Measurements from ENCODE around the gene DNPH1.

DNPH1 gene

DNA sequence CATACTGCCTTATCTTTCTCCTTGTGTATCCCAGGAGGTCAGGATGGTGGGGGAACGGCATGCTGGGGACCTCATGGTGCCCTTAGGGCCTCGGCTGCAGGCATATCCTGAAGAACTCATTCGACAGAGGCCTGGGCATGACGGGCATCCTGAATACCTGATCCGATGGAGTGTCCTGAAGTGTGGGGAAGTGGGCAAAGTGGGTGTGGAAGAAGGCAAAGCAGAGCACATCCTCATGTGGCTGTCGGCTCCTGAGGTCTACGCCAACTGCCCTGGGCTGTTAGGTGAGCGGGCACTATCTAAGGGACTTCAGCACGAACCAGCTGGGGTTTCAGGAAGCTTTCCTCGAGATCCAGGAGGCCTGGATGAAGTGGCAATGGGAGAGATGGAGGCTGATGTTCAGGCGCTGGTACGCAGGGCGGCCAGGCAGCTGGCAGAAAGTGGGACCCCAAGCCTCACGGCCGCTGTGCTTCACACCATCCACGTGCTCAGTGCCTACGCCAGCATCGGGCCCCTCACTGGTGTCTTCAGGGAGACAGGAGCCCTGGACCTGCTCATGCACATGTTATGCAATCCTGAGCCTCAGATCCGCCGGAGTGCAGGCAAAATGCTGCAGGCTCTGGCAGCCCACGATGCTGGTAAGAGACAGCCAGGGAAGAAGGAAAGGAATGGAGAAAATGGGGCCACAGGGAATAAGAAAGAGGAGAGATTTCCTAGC lies 44.9 kb downstream of the DNPH1 start:
- no peaks in the 10 kb centered on the region for H3K27me3 ChIP-seq (ENCODE audit: control insufficient read depth, insufficient read depth, low read length)
- no peak overlapping the region for H3K4me3 ChIP-seq (ENCODE audit: low read length)
- H3K4me1 ChIP-seq (ENCODE audit: control insufficient read depth, low read depth, low read length), result peaks cover 6% of the 10 kb centered on the region
- no peaks in the 10 kb centered on the region for H3K9me3 ChIP-seq (ENCODE audit: control insufficient read depth, low read depth, low read length)
- H3K27ac ChIP-seq (ENCODE audit: low read length), result no peak overlapping the region
- no peaks in the 10 kb centered on the region for H3K36me3 ChIP-seq (ENCODE audit: control insufficient read depth, low read depth, low read length)
- no peak overlapping the region for H3K9ac ChIP-seq (ENCODE audit: low read length)

DNA sequence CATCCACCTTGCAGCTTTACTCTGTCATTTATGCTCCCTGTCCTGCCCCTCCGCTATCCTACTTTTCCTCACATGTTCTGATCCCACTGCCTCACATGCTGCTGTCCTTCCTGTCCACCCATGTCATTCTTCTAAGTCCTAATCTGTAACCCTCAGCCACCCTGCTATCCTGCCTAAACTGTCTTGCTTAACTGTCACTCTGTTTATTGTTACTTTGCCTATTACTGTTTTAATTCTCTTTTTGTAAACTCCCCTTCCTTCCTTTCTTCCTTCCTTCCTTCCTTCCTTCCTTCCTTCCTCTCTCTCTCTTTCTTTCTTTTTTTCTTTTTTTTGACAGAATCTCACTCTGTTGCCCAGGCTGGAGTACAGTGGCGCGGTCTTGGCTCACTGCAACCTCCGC lies 45.8 kb downstream of the DNPH1 start:
- Histone ChIP-seq H3K4me3 (ENCODE audit: low read length) (no peak overlapping the region), H3K36me3 (ENCODE audit: control insufficient read depth, low read depth, low read length) (peaks cover 6% of the 10 kb centered on the region), H3K27ac (ENCODE audit: low read length) (no peak overlapping the region), H3K4me1 (ENCODE audit: control insufficient read depth, low read depth, low read length) (peaks cover 6% of the 10 kb centered on the region), H3K27me3 (ENCODE audit: control insufficient read depth, insufficient read depth, low read length) (no peaks in the 10 kb centered on the region), H3K9me3 (ENCODE audit: control insufficient read depth, low read depth, low read length) (no peaks in the 10 kb centered on the region), H3K9ac (ENCODE audit: low read length) (no peak overlapping the region)

DNA sequence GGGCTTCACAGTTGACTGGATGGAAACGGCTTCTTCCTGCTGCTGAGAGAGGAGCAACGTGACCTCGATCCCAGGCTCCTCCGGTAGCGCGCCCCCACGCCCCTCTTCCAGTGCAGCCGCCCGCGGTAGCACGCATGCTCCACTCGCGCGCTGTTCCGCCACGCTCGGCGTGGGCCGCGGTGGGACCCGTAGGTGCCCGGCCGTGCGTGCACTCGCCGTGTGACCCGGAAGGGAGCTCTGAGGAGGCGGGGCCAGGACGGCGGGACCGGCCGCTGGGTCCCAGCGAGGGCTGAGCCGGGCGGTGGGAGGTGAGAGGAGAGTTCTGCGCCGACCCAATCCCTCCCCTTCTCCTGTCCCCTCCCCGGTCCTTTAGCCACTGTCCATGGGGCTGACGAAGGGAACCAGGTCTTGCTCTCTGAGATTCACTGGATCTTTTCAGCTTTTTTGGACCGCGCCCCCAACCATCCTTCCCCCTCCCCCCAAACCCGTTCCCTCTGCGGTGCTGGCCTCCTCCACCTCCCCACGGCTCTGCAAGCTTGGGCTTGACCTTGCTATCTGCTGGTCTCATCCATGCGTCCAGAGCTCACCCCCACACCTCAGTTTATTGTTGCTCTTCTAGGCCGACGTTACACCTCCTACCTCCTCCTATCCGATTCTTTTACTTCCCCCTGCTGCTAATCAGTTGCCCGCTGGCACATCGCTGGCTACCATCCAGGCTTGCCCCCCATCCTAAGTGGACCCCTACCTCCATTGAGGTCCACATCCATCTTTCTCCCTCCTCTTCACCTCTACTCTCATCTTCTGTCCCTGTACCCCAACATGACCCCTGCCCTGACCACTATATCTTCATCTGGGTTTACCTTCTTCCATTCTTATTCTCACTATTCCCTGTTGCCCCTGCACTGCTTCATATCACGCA lies 47.1 kb downstream of the DNPH1 start, which contains the start of gene CUL9:
TSS of gene CUL9 (plus strand) at position 255 of the 919 bp plus-strand sequence. CDS start 2,115 bp downstream, outside the sequence.
- Histone ChIP-seq H3K27me3 (ENCODE audit: control insufficient read depth, insufficient read depth, low read length) (no peaks in the 10 kb centered on the region), H3K9ac (ENCODE audit: low read length) (peak within 1 kb of the TSS; percentile 56), H3K36me3 (ENCODE audit: control insufficient read depth, low read depth, low read length) (peaks cover 13% of the 10 kb centered on the region), H3K9me3 (ENCODE audit: control insufficient read depth, low read depth, low read length) (no peaks in the 10 kb centered on the region), H3K4me3 (ENCODE audit: low read length) (peak within 1 kb of the TSS; percentile 77), H3K4me1 (ENCODE audit: control insufficient read depth, low read depth, low read length) (peaks cover 6% of the 10 kb centered on the region), H3K27ac (ENCODE audit: low read length) (no peak within 1 kb of the TSS)

DNA sequence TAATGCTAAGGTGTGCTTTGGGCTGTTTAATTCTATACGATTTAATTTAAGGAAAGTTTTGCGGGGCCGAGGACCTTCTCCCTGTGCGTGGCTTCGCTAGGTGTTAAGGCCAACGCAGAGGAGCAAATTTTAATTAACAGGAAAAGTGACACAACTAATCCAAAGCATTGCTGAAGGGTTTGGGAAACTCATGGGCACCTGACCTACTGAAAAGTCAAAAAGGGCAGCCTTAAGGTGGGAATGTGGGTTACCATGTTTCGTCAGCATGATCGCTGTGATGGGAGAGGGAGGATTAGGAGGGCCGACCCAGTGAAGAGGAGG lies 47.7 kb downstream of the DNPH1 start:
- Histone ChIP-seq H3K27me3 (ENCODE audit: control insufficient read depth, insufficient read depth, low read length) (no peaks in the 10 kb centered on the region), H3K9me3 (ENCODE audit: control insufficient read depth, low read depth, low read length) (no peaks in the 10 kb centered on the region), H3K27ac (ENCODE audit: low read length) (no peak overlapping the region), H3K4me3 (ENCODE audit: low read length) (peak overlapping the region; percentile 77), H3K9ac (ENCODE audit: low read length) (peak overlapping the region; percentile 56), H3K4me1 (ENCODE audit: control insufficient read depth, low read depth, low read length) (peaks cover 6% of the 10 kb centered on the region), H3K36me3 (ENCODE audit: control insufficient read depth, low read depth, low read length) (peaks cover 17% of the 10 kb centered on the region)

DNA sequence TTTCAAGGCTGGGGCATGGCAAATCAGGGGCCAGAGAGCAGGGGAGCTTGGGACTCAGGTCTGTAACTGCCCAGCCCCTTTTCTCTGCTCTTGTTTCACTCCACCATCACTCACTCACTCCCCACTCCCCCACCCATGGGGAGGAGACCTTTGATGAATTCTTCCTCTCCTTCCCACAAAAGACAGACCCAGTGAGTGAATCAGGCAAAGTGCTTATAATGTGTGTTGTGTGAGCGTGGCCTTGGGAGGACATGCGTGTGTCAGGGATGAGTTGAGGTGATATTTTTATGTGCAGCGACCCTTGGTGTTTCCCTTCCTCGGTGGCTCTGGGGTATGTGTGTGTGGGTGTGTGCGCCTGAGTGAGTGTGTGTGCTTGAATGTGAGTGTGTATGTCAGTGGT lies 48.3 kb downstream of the DNPH1 start:
- H3K9ac ChIP-seq (ENCODE audit: low read length), result peak overlapping the region; percentile 56
- no peak overlapping the region for H3K27ac ChIP-seq (ENCODE audit: low read length)
- peaks cover 23% of the 10 kb centered on the region for H3K36me3 ChIP-seq (ENCODE audit: control insufficient read depth, low read depth, low read length)
- H3K4me3 ChIP-seq (ENCODE audit: low read length), result peak overlapping the region; percentile 77
- peaks cover 6% of the 10 kb centered on the region for H3K4me1 ChIP-seq (ENCODE audit: control insufficient read depth, low read depth, low read length)
- H3K9me3 ChIP-seq (ENCODE audit: control insufficient read depth, low read depth, low read length), result no peaks in the 10 kb centered on the region
- H3K27me3 ChIP-seq (ENCODE audit: control insufficient read depth, insufficient read depth, low read length), result no peaks in the 10 kb centered on the region

DNA sequence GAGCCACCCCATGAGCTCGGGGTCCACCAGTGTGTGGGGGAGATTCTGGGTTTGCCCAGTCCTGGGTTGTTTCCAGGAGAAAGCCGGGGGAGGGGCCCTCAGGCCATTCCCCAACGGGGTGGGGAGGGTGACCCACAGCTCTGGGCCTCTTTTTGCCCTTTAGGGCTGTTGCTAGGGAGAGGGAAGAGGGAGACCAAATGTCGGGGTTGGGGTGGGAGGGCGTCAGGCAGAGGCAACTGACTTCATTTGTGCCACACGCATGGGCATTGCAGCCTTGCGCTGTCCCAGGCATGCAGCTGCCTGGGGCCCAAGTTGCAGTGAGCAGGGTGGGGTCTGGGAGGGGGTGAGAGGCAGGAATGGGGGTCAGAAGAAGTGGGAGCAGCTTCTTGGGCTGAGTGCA lies 49.2 kb downstream of the DNPH1 start:
- H3K4me1 ChIP-seq (ENCODE audit: control insufficient read depth, low read depth, low read length), result peaks cover 8% of the 10 kb centered on the region
- H3K27me3 ChIP-seq (ENCODE audit: control insufficient read depth, insufficient read depth, low read length), result no peaks in the 10 kb centered on the region
- H3K9me3 ChIP-seq (ENCODE audit: control insufficient read depth, low read depth, low read length), result no peaks in the 10 kb centered on the region
- no peak overlapping the region for H3K27ac ChIP-seq (ENCODE audit: low read length)
- peaks cover 32% of the 10 kb centered on the region for H3K36me3 ChIP-seq (ENCODE audit: control insufficient read depth, low read depth, low read length)
- H3K9ac ChIP-seq (ENCODE audit: low read length), result no peak overlapping the region
- no peak overlapping the region for H3K4me3 ChIP-seq (ENCODE audit: low read length)

DNA sequence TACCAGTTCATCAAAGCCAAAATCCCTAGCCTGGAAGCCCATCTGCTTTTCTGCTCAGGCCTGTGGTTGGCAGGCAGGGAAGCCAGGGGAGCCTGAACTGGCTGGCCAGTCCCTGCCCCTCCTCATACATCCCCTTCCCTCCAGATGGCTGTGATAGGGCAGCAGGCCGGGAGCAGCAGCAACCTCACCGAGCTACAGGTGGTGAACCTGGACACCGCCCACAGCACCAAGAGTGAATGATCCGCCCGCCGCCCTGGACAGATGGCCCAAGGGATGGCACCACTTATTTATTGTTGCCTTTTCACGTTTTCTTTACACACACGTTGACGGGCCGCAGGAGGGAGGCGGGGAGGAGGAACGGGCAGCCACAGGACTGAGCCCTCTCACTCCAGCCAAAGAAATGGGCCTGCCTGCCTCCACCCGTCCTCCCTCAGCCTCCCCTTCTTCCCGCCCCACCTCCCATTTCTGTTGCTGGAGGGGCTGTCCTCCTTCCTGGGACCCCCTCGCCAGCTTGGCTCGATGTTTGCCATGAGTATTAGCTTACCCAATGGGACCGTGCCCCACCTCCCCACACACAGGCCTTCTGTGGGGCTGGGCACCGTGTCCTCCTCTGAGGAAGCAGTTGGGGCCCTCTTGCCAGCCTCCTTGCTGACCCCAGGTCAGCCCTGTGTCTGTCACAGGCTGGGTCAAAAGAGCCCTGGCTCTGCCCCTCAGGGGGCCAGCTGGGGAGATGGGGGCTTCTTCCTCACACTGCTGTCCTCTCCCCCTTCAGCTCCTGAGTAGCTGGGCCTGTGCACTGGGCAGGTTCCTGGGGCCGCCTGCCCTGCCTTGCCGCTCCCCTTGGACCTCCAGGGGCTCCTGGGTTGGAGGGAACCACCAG lies 50.1 kb downstream of the DNPH1 start:
- Histone ChIP-seq H3K27ac (ENCODE audit: low read length) (no peak overlapping the region), H3K4me3 (ENCODE audit: low read length) (no peak overlapping the region), H3K27me3 (ENCODE audit: control insufficient read depth, insufficient read depth, low read length) (no peaks in the 10 kb centered on the region), H3K9me3 (ENCODE audit: control insufficient read depth, low read depth, low read length) (no peaks in the 10 kb centered on the region), H3K9ac (ENCODE audit: low read length) (no peak overlapping the region), H3K4me1 (ENCODE audit: control insufficient read depth, low read depth, low read length) (peaks cover 12% of the 10 kb centered on the region), H3K36me3 (ENCODE audit: control insufficient read depth, low read depth, low read length) (peaks cover 35% of the 10 kb centered on the region)

DNA sequence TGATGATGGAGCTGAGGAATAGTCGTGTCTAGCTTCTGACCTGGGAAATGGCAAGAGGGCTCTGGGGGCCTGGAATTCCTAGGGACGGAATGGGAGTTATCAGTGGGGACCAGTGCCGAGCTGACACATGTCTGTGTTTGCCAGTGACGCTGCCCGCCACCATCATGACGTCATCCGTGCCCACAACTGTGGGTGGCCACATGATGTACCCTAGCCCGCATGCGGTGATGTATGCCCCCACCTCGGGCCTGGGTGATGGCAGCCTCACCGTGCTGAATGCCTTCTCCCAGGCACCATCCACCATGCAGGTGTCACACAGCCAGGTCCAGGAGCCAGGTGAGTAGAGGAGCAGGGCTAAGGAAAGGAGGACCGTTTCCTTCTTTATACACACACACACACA lies 51.1 kb downstream of the DNPH1 start:
- Histone ChIP-seq H3K27me3 (ENCODE audit: control insufficient read depth, insufficient read depth, low read length) (no peaks in the 10 kb centered on the region), H3K27ac (ENCODE audit: low read length) (no peak overlapping the region), H3K4me3 (ENCODE audit: low read length) (no peak overlapping the region), H3K36me3 (ENCODE audit: control insufficient read depth, low read depth, low read length) (peaks cover 35% of the 10 kb centered on the region), H3K9me3 (ENCODE audit: control insufficient read depth, low read depth, low read length) (no peaks in the 10 kb centered on the region), H3K4me1 (ENCODE audit: control insufficient read depth, low read depth, low read length) (peaks cover 21% of the 10 kb centered on the region), H3K9ac (ENCODE audit: low read length) (no peak overlapping the region)

DNA sequence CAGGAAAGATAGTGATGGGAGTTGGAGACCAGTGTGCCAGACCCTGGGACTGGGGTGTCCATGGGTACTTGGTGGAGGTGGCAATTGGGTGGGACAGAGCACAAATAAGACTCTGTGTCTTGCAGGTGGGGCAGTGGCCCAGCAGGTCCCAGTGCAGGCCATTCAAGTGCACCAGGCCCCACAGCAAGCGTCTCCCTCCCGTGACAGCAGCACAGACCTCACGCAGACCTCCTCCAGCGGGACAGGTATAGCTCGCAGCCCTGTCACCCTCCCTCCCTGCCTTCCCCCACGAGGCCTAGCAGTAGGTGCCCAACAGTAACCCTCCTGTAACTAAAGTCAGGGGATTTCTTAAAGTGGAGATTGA lies 52.9 kb downstream of the DNPH1 start:
- no peaks in the 10 kb centered on the region for H3K9me3 ChIP-seq (ENCODE audit: control insufficient read depth, low read depth, low read length)
- H3K4me1 ChIP-seq (ENCODE audit: control insufficient read depth, low read depth, low read length), result peaks cover 27% of the 10 kb centered on the region
- H3K27me3 ChIP-seq (ENCODE audit: control insufficient read depth, insufficient read depth, low read length), result no peaks in the 10 kb centered on the region
- H3K27ac ChIP-seq (ENCODE audit: low read length), result no peak overlapping the region
- peaks cover 35% of the 10 kb centered on the region for H3K36me3 ChIP-seq (ENCODE audit: control insufficient read depth, low read depth, low read length)
- H3K9ac ChIP-seq (ENCODE audit: low read length), result no peak overlapping the region
- no peak overlapping the region for H3K4me3 ChIP-seq (ENCODE audit: low read length)

DNA sequence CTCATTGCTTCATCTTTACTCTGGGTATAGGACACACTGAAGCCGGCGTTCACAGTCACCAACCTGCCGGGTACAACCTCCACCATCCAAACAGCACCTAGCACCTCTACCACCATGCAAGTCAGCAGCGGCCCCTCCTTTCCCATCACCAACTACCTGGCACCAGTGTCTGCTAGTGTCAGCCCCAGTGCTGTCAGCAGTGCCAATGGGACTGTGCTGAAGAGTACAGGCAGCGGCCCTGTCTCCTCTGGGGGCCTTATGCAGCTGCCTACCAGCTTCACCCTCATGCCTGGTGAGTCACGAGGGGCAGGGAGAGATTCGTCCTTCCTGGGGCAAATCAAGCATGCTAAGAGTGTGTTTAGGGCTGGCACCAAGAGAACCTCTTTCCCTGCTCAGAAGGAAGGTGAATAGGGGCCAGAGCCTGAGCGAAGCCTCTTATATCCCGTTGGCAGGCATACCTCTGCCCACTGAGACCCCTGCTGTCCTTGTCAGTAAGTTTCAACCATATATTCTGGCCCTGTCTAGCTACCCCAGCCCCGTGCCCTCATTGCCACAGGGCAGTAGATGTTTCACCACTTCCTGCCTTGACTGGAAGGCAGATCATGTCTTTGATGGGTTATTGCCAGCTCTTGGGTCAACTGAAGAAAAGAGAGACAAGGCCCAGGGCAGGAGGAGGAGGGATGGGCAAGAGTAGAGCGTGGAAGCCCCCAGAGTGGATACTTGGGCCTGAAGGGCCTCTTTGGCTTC lies 53.4 kb downstream of the DNPH1 start:
- no peaks in the 10 kb centered on the region for H3K9me3 ChIP-seq (ENCODE audit: control insufficient read depth, low read depth, low read length)
- no peak overlapping the region for H3K27ac ChIP-seq (ENCODE audit: low read length)
- H3K36me3 ChIP-seq (ENCODE audit: control insufficient read depth, low read depth, low read length), result peaks cover 35% of the 10 kb centered on the region
- no peak overlapping the region for H3K9ac ChIP-seq (ENCODE audit: low read length)
- peaks cover 22% of the 10 kb centered on the region for H3K4me1 ChIP-seq (ENCODE audit: control insufficient read depth, low read depth, low read length)
- no peaks in the 10 kb centered on the region for H3K27me3 ChIP-seq (ENCODE audit: control insufficient read depth, insufficient read depth, low read length)
- H3K4me3 ChIP-seq (ENCODE audit: low read length), result no peak overlapping the region
